DOHH2 (cell line): Measurements from ENCODE around the gene OR12D3.

Source experiments
- H3F3A ChIP-seq: fragments of 200-600 bp; sonication (generic), shearing (Covaris generic); 2 replicates; pipeline ENCODE4 v1.6.0; 2016; ENCODE audit warnings: antibody characterized with exemption, mild to moderate bottlenecking; ENCODE audit not compliant: control insufficient read depth, insufficient read depth
- H3K27ac ChIP-seq: fragments of 200-600 bp; sonication (generic); 2 replicates; pipeline ENCODE4 v1.5.1; 2014; ENCODE audit warnings: low read depth, mild to moderate bottlenecking, low read length, moderate library complexity
- H3K27me3 ChIP-seq: fragments of 200-600 bp; sonication (generic); 2 replicates; pipeline ENCODE4 v1.6.1; 2014; ENCODE audit warnings: mild to moderate bottlenecking, low read length, mixed read lengths; ENCODE audit not compliant: control insufficient read depth
- H3K36me3 ChIP-seq: fragments of 200-600 bp; sonication (generic); 2 replicates; pipeline ENCODE4 v1.6.1; 2014; ENCODE audit warnings: mild to moderate bottlenecking, low read length, moderate library complexity, mixed read lengths; ENCODE audit not compliant: control insufficient read depth
- H3K4me1 ChIP-seq: fragments of 200-600 bp; sonication (generic); 2 replicates; pipeline ENCODE4 v1.6.1; 2014; ENCODE audit warnings: mild to moderate bottlenecking, low read length, mixed read lengths; ENCODE audit not compliant: control insufficient read depth
- H3K4me2 ChIP-seq: fragments of 200-600 bp; sonication (generic); 2 replicates; pipeline ENCODE4 v1.6.0; 2014; ENCODE audit warnings: mild to moderate bottlenecking, low read length, moderate library complexity
- H3K4me3 ChIP-seq: fragments of 200-600 bp; sonication (generic); 2 replicates; pipeline ENCODE4 v1.5.1; 2014; ENCODE audit warnings: mild to moderate bottlenecking, low read length, mixed read lengths
- H3K79me2 ChIP-seq: fragments of 200-600 bp; sonication (generic); 2 replicates; pipeline ENCODE4 v1.6.1; 2014; ENCODE audit warnings: mild to moderate bottlenecking, low read length, mixed read lengths; ENCODE audit not compliant: control insufficient read depth
- H3K9me2 ChIP-seq: fragments of 200-600 bp; sonication (generic); replicated peaks from 2 replicates; pipeline ENCODE4 v1.6.1; 2014; ENCODE audit warnings: mild to moderate bottlenecking, low read length, mixed read lengths; ENCODE audit not compliant: control insufficient read depth
- H3K9me3 ChIP-seq: fragments of 200-600 bp; sonication (generic); 2 replicates; pipeline ENCODE4 v1.6.1; 2014; ENCODE audit warnings: antibody characterized with exemption, low read length, mixed read lengths; ENCODE audit not compliant: control insufficient read depth, insufficient read depth
- H4K20me1 ChIP-seq: fragments of 200-600 bp; sonication (generic); 2 replicates; pipeline ENCODE4 v1.6.0; 2014; ENCODE audit warnings: low read depth, mild to moderate bottlenecking, antibody characterized with exemption, low read length, moderate library complexity; ENCODE audit not compliant: control insufficient read depth, insufficient read depth
- EZH2phosphoT487 ChIP-seq: fragments of 200-600 bp; sonication (generic); IDR thresholded peaks from 2 replicates; pipeline ENCODE4 v1.6.1; 2017; ENCODE audit warnings: borderline replicate concordance, mild to moderate bottlenecking, antibody characterized with exemption, low read length, moderate library complexity, mixed read lengths
- TF ChIP-seq, protein P1 (sequence below): fragments of 200-600 bp; sonication (generic); IDR thresholded peaks from one replicate; pipeline ENCODE4 v1.5.1; 2014; ENCODE audit warnings: antibody characterized with exemption, mild to moderate bottlenecking, low read depth, low read length; ENCODE audit not compliant: poor library complexity, severe bottlenecking

The OR12D3 gene

GRCh38 chr6:29388533-29388932 lies 13.4 kb upstream of the OR12D3 start:
- Histone ChIP-seq H3K9me3 (no peaks in the 10 kb centered on the region), H3K4me1 (no peaks in the 10 kb centered on the region), H3K9me2 (no peaks in the 10 kb centered on the region), H3K27me3 (no peaks in the 10 kb centered on the region; the same call in 1 of the 2 replicates), H3K27ac (no peak overlapping the region), H3F3A (no peaks in the 10 kb centered on the region), H4K20me1 (no peaks in the 10 kb centered on the region), H3K79me2 (no peaks in the 10 kb centered on the region), H3K36me3 (no peaks in the 10 kb centered on the region), H3K4me2 (no peak overlapping the region), H3K4me3 (no peak overlapping the region)
- TF ChIP-seq, protein P1, sequence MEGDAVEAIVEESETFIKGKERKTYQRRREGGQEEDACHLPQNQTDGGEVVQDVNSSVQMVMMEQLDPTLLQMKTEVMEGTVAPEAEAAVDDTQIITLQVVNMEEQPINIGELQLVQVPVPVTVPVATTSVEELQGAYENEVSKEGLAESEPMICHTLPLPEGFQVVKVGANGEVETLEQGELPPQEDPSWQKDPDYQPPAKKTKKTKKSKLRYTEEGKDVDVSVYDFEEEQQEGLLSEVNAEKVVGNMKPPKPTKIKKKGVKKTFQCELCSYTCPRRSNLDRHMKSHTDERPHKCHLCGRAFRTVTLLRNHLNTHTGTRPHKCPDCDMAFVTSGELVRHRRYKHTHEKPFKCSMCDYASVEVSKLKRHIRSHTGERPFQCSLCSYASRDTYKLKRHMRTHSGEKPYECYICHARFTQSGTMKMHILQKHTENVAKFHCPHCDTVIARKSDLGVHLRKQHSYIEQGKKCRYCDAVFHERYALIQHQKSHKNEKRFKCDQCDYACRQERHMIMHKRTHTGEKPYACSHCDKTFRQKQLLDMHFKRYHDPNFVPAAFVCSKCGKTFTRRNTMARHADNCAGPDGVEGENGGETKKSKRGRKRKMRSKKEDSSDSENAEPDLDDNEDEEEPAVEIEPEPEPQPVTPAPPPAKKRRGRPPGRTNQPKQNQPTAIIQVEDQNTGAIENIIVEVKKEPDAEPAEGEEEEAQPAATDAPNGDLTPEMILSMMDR, result no peak
- TF ChIP-seq EZH2phosphoT487, result no peak

DNA sequence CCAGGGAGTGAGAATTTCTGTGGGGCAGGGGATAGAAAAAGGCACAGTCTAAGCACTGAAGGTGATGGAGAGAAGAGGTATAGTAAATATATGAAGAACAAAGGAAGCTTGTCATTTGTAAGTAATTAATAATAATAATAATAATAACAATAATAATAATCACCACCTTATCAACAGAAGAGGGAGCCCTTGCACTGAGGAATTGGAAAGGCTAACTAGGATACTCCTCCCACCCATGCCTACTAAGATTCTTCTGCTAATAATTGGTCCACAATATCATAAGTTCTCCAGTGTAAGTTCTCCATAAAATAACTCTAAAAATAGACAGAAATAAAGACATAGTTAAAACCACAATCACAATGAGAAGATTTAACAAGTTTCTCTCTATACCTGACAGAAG lies 912 bp upstream of the OR12D3 start:
- H3K27ac ChIP-seq, result no peak overlapping the region
- no peaks in the 10 kb centered on the region for H4K20me1 ChIP-seq
- H3K4me1 ChIP-seq, result no peaks in the 10 kb centered on the region
- no peaks in the 10 kb centered on the region for H3F3A ChIP-seq
- H3K9me3 ChIP-seq, result no peaks in the 10 kb centered on the region
- no peaks in the 10 kb centered on the region for H3K36me3 ChIP-seq
- no peaks in the 10 kb centered on the region for H3K79me2 ChIP-seq
- H3K27me3 ChIP-seq, result no peaks in the 10 kb centered on the region
- no peaks in the 10 kb centered on the region for H3K9me2 ChIP-seq
- H3K4me2 ChIP-seq, result no peak overlapping the region
- no peak overlapping the region for H3K4me3 ChIP-seq
- TF ChIP-seq, protein P1, result no peak
- no peak for TF ChIP-seq EZH2phosphoT487

- Histone ChIP-seq H3K27ac (no peak within 1 kb of the TSS), H4K20me1 (no peaks in the 10 kb centered on the region)
- TF ChIP-seq, protein P1, result no peak
- TF ChIP-seq EZH2phosphoT487, result no peak
Measured at GRCh38 chr6:29368765-29369164, 6.3 kb downstream of the OR12D3 start, which contains the start of gene OR5V1. Gene OR5V1 (minus strand): TSS chr6:29368865. CDS start chr6:29356195, 12,670 bp downstream.

More at GRCh38 chr6:29368765-29369164, 6.3 kb downstream of the OR12D3 start, which contains the start of gene OR5V1:
- H3K36me3 ChIP-seq, result no peaks in the 10 kb centered on the region
- no peak within 1 kb of the TSS for H3K4me2 ChIP-seq
- no peaks in the 10 kb centered on the region for H3K4me1 ChIP-seq
- no peaks in the 10 kb centered on the region for H3K9me3 ChIP-seq
- no peaks in the 10 kb centered on the region for H3K79me2 ChIP-seq
- H3K27me3 ChIP-seq, result no peaks in the 10 kb centered on the region
- H3F3A ChIP-seq, result no peaks in the 10 kb centered on the region
- no peaks in the 10 kb centered on the region for H3K9me2 ChIP-seq
- no peak within 1 kb of the TSS for H3K4me3 ChIP-seq
